Stimulated activated CD4-positive, alpha-beta T cell treated with anti-CD3 and anti-CD28 coated beads, Interleukin-4, amount 100 ng/mL, for 48 hours (primary cell): ENCODE results near the gene TGFA.

Experiments used
- DNase-seq, 2 donors: peaks; one replicate each; pipeline ENCODE4 v3.0.0-alpha.2; 2020; ENCODE audit warnings: low read depth in 2 of 2

The TGFA gene

GRCh38 chr2:70523996-70524965 is 29.3 kb downstream of the TGFA start:
- peak in 1 of 2 donors; percentile 9 for DNase-seq

DNA sequence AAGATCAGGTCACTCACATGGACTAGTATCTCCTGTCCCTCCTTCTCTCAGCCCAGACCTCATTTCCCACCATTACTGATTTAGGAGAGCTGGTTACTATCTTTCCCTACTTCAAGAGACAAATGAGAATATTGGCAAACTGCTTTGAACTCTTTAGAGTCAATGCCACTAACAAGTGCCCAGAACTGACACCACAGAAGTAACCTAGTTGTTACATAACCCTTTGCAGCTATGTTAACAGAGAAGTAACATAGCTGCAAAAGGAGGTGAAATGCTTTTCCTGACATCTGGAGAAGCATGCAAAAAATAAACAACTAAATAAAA is 30.0 kb downstream of the TGFA start:
- no peak for DNase-seq

DNA sequence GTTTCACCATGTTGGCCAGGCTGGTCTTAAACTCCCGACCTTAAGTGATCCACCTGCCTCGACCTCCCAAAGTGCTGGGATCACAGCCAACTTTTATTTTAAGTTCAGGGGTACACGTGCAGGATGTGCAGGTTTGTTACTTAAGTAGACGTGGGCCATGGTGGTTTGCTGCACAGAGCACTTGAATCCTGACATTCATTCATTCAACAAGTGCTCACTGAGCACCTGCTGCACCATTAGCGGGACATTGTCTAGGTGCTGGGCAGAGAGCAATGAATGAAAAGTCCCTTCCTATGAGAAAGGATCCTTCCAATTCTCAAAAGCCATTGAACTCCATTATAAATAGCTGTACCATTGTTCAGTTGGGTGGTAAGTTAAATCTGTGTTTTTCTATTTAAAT is 31.0 kb downstream of the TGFA start:
- no peak for DNase-seq

DNA sequence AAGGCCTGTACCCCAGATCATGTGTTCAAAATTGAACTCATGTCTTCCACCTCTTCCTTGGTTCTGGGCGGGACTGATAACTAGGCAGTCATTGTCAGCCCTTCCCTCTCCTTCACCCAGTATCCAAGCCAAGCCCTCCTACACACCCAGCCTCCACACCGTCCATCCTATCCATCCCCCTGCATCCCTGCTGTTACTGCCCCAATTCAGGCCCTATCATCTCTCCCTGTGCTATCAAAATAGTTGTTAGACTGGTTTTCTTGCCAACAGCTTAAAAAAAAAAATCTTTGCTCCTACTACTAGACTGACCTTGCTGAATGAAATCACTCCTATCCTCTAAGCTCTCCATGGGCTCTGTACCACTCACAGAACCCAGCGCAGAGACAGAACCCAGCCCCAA is 32.8 kb downstream of the TGFA start:
- no peak for DNase-seq

DNA sequence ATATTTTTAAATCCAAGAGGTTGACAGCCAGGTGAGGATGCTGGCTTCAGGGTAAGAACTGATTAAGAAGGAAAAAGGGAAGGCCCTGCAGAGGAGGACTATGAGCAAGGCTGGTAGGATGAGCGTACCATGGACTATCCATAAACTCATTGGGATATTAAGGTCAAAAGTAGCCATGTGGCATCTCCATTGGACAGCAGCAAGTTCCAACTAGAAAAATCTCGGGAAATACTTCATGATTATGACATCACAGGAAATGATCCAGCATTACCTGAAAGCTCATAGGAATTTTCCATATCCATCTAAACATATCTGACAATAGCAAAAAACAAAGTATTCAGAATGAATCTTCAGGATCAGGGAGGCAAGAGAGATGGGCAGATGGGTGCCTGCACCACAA is 34.2 kb downstream of the TGFA start:
- no peak for DNase-seq

DNA sequence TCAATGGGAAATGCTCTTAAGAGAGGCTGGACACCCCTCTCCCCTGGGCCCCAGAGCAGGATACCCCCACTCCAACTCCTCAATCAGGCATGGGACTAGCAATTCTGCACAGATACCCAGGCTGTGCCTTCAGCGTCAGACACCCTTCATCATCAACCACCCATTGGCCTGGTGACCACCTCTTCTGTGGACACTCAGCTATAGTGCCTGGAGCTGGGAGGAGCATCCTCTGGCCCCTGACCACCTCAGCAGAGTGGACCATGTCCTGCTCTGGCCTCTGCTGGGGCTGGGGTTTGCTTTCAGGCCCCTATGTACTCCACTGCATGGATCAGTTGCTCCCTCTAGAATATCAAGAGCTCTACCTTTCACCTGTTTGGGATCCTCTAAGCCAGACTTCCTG is 35.1 kb downstream of the TGFA start:
- no peak for DNase-seq

- DNase-seq: no peak
Observed at GRCh38 chr2:70517804-70518203, 35.8 kb downstream of the TGFA start.

DNA sequence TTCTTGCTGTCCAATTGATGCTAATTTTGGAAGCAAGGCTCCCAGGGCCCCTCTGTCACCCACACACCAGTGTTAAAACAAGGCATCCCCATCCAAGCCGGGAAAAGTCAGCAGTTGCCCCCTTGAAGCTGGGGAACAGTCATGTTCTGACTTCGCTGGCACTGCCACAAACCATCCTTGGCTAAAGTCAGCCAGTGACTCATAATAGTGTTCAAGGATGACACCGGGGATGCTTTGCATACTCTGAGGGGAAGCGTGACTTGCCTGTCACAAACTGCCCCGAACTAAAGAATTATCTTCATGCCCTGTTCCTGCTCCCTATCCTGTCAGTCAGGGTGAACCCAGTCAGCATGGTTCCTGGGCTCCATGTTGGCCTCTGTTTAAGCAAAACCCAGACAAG is 37.0 kb downstream of the TGFA start:
- peak in 1 of 2 donors; percentile 1 for DNase-seq

DNA sequence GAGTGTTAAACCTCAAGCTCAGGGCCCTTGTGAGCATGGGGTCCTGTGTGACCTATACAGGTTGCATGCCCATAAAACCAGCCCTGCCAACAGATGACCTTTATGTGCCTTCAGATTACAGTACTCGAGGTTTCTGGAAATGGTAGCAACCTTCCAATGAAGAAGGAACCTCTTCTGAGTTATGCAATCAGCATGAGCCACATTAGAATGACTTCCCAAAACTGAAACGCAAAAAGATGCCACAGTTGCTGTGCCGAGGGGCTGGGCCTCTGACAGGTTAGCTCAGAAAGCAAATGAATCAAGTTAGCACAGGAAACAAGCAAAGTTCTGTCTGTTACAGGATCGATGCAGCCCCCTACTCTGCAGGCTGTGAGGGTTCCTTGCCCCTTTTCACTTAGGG is 37.7 kb downstream of the TGFA start:
- no peak for DNase-seq

DNA sequence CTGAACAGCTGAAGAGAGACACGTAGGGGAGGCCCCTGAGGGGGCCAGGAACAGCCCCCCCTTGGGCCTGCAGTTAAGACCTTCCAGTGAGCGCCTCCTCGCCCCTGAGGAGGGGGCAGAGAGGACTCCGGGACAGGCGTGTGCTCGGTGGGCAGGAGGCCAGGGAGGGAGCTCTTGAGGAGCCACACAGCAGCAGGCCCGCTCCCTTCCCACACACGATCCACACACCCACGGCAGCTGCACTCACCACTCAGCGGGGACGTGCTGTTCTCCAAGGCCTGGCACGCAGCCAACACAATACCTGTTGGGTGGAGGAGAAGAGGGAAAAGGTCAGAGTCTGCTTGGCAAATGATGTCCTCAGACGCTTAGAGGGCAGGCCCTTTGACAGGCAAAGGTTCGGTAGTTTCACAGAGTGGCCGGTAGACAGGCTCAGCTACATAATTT is 39.0 kb downstream of the TGFA start:
- DNase-seq: no peak

DNA sequence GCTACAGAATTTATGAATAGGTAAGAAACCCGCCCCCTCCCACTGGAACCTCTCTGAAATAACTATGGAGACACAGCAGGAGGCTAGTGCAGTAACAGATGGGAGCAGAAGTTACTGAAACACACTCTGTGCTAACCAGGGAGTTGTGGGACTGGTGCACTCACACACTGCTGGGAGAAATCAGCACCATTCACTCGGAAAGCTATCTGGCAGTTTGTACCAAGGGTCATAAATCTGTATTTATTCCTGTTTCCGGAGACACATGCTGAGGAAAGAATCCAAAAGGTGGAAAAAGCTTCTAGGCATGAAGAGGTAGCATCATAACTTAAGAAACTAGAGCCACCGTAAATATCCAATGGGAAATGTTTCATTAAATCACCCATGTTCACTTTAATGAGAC is 39.9 kb downstream of the TGFA start:
- DNase-seq: no peak

GRCh38 chr2:70511971-70512729 is 41.5 kb downstream of the TGFA start:
- DNase-seq: no peak

GRCh38 chr2:70510313-70510712 is 43.3 kb downstream of the TGFA start:
- no peak for DNase-seq

GRCh38 chr2:70509565-70509964 is 44.1 kb downstream of the TGFA start:
- no peak for DNase-seq

DNA sequence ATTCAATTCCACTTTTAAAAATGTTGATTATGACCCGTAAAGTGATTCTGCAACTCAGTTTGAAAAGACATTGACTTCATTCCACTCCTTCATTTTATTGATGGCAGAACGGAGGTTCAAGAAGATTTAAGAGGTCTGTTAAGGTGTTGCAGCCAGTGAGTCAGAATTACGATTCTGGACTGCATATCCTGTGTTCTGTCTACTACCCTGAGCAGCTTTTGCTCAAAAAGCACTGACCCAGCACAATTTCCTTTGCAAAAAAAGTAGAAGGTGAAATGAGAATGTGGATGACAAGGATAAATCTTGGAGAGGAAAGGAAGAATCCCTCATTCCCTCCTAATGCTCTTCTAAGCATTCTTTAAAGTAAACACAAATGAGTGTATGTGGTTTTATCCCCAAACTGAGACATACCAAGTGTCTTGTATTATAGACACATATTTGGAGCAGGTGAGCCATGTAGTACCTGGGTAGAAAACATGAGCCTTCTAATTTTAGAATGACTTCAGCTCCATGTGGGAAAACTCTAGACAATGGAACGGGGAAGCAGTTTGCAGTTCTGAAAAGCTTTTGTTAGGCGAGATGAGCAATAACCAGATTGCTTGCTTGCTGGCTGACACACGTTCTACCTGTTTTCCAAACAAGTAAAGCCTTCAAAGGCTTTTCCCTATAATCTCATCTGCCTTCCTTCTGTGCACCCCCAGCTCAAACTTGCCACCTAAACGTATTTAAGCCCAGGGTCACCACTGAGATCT is 44.7 kb downstream of the TGFA start:
- DNase-seq: no peak

GRCh38 chr2:70505613-70506391 is 47.8 kb downstream of the TGFA start:
- DNase-seq: no peak

DNA sequence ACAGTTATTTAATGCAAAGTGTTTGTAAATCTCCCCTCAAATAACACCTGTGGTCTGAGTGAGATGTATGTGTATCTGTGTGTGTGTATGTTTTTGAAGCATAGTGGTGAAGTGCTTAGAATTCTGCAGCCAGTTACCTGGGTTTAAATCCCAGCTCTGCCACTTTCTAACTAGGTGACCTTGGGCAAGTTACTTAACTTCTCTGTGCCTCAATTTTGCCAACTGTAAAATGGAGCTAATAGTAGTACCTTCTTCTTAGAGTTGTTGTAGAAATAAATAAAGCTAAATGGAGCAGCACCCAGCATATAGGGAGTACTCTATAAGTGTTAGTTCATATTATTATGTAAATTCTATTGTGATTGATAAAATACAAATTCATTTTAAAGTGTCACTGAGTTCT is 48.9 kb downstream of the TGFA start:
- no peak for DNase-seq

GRCh38 chr2:70503896-70504295 is 49.7 kb downstream of the TGFA start:
- DNase-seq: no peak

DNA sequence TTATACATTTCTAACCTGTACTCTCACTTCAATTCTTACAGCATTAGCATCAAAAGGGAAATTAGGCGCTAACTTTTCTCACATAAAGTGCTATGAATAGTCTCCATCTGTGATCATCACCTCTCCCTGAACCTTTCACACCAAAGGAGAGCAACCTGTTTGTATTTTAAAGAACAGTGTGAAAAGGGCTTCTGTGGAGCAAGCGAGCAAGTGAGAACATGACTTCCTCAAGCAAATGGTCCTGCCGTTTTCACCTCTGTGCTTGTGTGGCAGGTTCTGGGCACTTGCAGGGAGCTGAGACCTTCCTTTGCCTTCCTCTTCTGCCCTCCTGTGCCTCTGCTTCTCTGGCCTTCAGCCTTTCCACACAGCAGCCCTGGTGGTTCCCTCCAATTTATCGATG is 51.9 kb downstream of the TGFA start:
- no peak for DNase-seq

DNA sequence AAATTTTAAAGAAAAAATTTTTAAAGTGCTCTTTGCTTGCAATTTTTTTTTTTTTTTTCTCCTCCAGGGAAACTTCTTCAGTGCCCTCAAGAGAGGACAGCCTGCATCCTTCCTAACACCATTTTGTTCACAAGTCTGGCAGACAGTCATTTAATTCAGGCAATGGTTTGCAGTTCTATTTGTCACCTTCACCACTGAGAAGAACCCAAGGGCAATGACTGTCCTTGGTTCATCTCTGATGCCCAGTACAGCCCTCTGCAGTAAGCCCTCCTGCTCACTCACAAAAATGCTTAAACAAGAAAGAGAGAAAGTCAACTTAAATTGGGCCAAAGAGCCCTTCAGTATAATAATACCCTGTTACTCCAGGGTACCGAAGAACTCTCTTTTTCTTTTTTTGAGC is 52.4 kb downstream of the TGFA start:
- no peak for DNase-seq

GRCh38 chr2:70499253-70499652 is 54.4 kb downstream of the TGFA start:
- no peak for DNase-seq

DNA sequence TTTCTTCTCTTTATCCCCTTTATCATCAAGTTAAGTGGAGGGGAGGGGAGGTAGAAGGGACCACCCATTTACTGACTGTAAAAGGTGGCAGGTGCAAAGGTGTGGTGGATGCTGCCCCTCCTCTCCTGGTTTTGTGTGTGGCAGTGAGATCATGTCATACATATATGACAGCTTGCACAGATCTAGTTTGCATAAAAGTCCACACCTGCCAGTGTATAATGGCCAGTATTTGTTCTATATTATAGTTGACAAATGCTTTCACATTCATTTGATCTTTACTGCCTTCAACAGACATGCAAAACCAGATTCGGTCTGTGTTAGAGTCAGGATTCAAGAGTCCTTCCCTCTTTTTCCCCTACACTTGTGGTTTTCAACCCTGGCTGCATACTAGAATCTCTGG is 55.1 kb downstream of the TGFA start:
- no peak for DNase-seq
